Measurements from ENCODE around the gene LSR. TPM values are rescaled to one million over a fixed set of nuclear protein-coding genes. Genes with fewer than 3 reads are reported as not detected.

The LSR gene
- total RNA-seq, 1 experiment from 2014 or later, result 64.7 TPM

- Histone ChIP-seq H3K9me3 (ENCODE audit: control insufficient read depth, insufficient read depth, low read depth, low read length) (no peaks in the 10 kb centered on the region), H3K27me3 (ENCODE audit: control insufficient read depth, insufficient read depth, low read length) (no peaks in the 10 kb centered on the region), H3K36me3 (ENCODE audit: control insufficient read depth, insufficient read depth, low read length) (no peaks in the 10 kb centered on the region; the same call in 1 of the 2 replicates), H3K4me3 (ENCODE audit: low read depth in 2 of 2, low read length in 2 of 2) (no peak overlapping the region), H3K4me1 (ENCODE audit: control insufficient read depth, insufficient read depth, low read length) (no peaks in the 10 kb centered on the region), H3K27ac (ENCODE audit: low read length) (no peak overlapping the region)
- ATAC-seq (no peak), DNase-seq (ENCODE audit: low read depth, low spot score) (no peak)
- ChIA-PET POLR2A (no interaction called here), CTCF (no interaction called here)
- in situ Hi-C loops (cut with HindIII; ENCODE audit: low pct_unique_long_range_greater_than_20kb, low sequenced_read_pairs), result no loop called here
- no peak for TF ChIP-seq SIN3A (IDR thresholded peaks at IDR 0.05; ENCODE audit: borderline replicate concordance, insufficient read depth, low read depth, low read length)
- TF ChIP-seq, protein P1, sequence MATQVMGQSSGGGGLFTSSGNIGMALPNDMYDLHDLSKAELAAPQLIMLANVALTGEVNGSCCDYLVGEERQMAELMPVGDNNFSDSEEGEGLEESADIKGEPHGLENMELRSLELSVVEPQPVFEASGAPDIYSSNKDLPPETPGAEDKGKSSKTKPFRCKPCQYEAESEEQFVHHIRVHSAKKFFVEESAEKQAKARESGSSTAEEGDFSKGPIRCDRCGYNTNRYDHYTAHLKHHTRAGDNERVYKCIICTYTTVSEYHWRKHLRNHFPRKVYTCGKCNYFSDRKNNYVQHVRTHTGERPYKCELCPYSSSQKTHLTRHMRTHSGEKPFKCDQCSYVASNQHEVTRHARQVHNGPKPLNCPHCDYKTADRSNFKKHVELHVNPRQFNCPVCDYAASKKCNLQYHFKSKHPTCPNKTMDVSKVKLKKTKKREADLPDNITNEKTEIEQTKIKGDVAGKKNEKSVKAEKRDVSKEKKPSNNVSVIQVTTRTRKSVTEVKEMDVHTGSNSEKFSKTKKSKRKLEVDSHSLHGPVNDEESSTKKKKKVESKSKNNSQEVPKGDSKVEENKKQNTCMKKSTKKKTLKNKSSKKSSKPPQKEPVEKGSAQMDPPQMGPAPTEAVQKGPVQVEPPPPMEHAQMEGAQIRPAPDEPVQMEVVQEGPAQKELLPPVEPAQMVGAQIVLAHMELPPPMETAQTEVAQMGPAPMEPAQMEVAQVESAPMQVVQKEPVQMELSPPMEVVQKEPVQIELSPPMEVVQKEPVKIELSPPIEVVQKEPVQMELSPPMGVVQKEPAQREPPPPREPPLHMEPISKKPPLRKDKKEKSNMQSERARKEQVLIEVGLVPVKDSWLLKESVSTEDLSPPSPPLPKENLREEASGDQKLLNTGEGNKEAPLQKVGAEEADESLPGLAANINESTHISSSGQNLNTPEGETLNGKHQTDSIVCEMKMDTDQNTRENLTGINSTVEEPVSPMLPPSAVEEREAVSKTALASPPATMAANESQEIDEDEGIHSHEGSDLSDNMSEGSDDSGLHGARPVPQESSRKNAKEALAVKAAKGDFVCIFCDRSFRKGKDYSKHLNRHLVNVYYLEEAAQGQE (IDR thresholded peaks at IDR 0.05; ENCODE audit: insufficient read depth in 1 of 2, low read depth in 2 of 2, low read length in 1 of 2), result no peak
- no peak for TF ChIP-seq CTCF (IDR thresholded peaks at IDR 0.05)
- no peak for TF ChIP-seq POLR2AphosphoS5 (IDR thresholded peaks at IDR 0.05; ENCODE audit: low read depth, low read length)
- no peak for TF ChIP-seq TCF7L2 (IDR thresholded peaks at IDR 0.05; ENCODE audit: low read depth, low read length)
- no TSS peak for BruUV-seq (replicated peaks)
- intact Hi-C loops (cut with micrococcal nuclease; ENCODE audit: unreplicated experiment), result no loop called here
Observed at GRCh38 chr19:35254341-35255297, 5.8 kb downstream of the LSR start.

DNA sequence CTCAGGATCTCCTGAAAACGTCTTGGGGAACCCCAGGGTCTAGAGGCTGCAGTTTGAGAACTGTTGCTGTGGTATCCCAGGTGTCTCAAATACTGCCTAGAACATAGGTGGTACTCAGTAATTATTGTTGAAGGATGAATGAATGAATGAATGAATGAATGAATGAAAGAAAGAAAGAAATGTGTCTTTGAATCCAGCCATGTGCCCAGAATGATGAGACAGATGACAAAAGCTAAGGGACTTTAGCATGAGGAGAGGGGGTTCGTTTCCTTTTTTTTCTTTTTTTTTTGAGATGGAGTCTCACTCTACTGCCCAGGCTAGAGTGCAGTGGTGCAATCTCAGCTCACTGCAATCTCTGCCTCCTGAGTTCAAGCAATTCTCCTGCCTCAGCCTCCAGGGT lies 7.8 kb downstream of the LSR start:
- TF ChIP-seq TCF7L2 (IDR thresholded peaks at IDR 0.05; ENCODE audit: low read depth, low read length) (no peak), CTCF (IDR thresholded peaks at IDR 0.05) (no peak), POLR2AphosphoS5 (IDR thresholded peaks at IDR 0.05; ENCODE audit: low read depth, low read length) (no peak), SIN3A (IDR thresholded peaks at IDR 0.05; ENCODE audit: borderline replicate concordance, insufficient read depth, low read depth, low read length) (no peak)
- TF ChIP-seq, protein P1 (IDR thresholded peaks at IDR 0.05; ENCODE audit: insufficient read depth in 1 of 2, low read depth in 2 of 2, low read length in 1 of 2), result no peak
- DNase-seq (ENCODE audit: low read depth, low spot score), result no peak
- no TSS peak for BruUV-seq (replicated peaks)
- intact Hi-C loops (cut with micrococcal nuclease; ENCODE audit: unreplicated experiment) (no loop called here), in situ Hi-C loops (cut with HindIII; ENCODE audit: low pct_unique_long_range_greater_than_20kb, low sequenced_read_pairs) (no loop called here)
- POLR2A ChIA-PET, result no interaction called here
- no peak for ATAC-seq
- no peaks in the 10 kb centered on the region for H3K36me3 ChIP-seq (ENCODE audit: control insufficient read depth, insufficient read depth, low read length)
- H3K4me3 ChIP-seq (ENCODE audit: low read depth in 2 of 2, low read length in 2 of 2), result no peak overlapping the region
- H3K27me3 ChIP-seq (ENCODE audit: control insufficient read depth, insufficient read depth, low read length), result no peaks in the 10 kb centered on the region
- no peaks in the 10 kb centered on the region for H3K4me1 ChIP-seq (ENCODE audit: control insufficient read depth, insufficient read depth, low read length)
- no peak overlapping the region for H3K27ac ChIP-seq (ENCODE audit: low read length)
- H3K9me3 ChIP-seq (ENCODE audit: control insufficient read depth, insufficient read depth, low read depth, low read length), result no peaks in the 10 kb centered on the region
- CTCF ChIA-PET, result no interaction called here

Data from Panc1 (cell line).